ENCODE data around the gene OR10A7.
"Not testable (repeated sequence)": the region's sequence is repeated elsewhere in the genome, so short reads cannot be mapped to it uniquely, and the experiment has no call there.

Gene OR10A7

GRCh38 chr12:55220725-55221124 lies at the start of gene OR10A7:
TSS of gene OR10A7 (plus strand) at chr12:55221025. CDS start at chr12:55221025, 0 bp downstream.
- DNase-seq: no peak

- no peak for DNase-seq
These were observed 49.4 kb upstream of the OR10A7 start for GRCh38 chr12:55171445-55171844.

GRCh38 chr12:55171846-55172245 lies 49.0 kb upstream of the OR10A7 start:
- DNase-seq: not testable (repeated sequence)

- no peak for DNase-seq
These were observed 48.1 kb upstream of the OR10A7 start for GRCh38 chr12:55172686-55173085.

- no peak for DNase-seq
These were observed 47.4 kb upstream of the OR10A7 start for GRCh38 chr12:55173456-55173855.

- DNase-seq: no peak
These were observed 32.3 kb upstream of the OR10A7 start for GRCh38 chr12:55188573-55188972.

- peak; percentile 89 for DNase-seq
These were observed 31.8 kb upstream of the OR10A7 start for GRCh38 chr12:55188974-55189556.

GRCh38 chr12:55194382-55194781 lies 26.4 kb upstream of the OR10A7 start:
- DNase-seq: no peak

GRCh38 chr12:55226523-55226922 lies 5.7 kb downstream of the OR10A7 start:
- DNase-seq: no peak

GRCh38 chr12:55227643-55228042 lies 6.8 kb downstream of the OR10A7 start:
- no peak for DNase-seq

- no peak for DNase-seq
These were observed 23.5 kb downstream of the OR10A7 start, which contains the start of gene OR6C74 for GRCh38 chr12:55244309-55244708. TSS of gene OR6C74 (plus strand) at chr12:55244609. CDS start at chr12:55247288, 2,679 bp downstream.

- DNase-seq: no peak
These were observed 25.3 kb downstream of the OR10A7 start for GRCh38 chr12:55246159-55246558.

- DNase-seq: no peak
These were observed 30.1 kb downstream of the OR10A7 start for GRCh38 chr12:55250944-55251343.

- no peak for DNase-seq
These were observed 32.5 kb downstream of the OR10A7 start for GRCh38 chr12:55253281-55253680.

- no peak for DNase-seq
These were observed 36.0 kb downstream of the OR10A7 start for GRCh38 chr12:55256831-55257230.

GRCh38 chr12:55258303-55258702 lies 37.5 kb downstream of the OR10A7 start:
- no peak for DNase-seq

All from NCI-H82 (cell line).